Bone marrow (tissue), 2 donors: Measurements from ENCODE around the gene TUBB1.
"Not testable (repeated sequence)": the region's sequence is repeated elsewhere in the genome, so short reads cannot be mapped to it uniquely, and the experiment has no call there.

Experiments used
- DNase-seq, 2 donors: peaks; one replicate each; lab custom pipeline; 2025; lab: John Stamatoyannopoulos, UW

Gene TUBB1

GRCh38 chr20:59019217-59019616, at the start of gene TUBB1:
Gene TUBB1 (plus strand): TSS chr20:59019429. CDS start chr20:59019523, 94 bp downstream.
- no peak for DNase-seq

GRCh38 chr20:58969439-58969838, 49.8 kb upstream of the TUBB1 start:
- no peak for DNase-seq

- DNase-seq: no peak
Measured at GRCh38 chr20:58970146-58970545, 49.1 kb upstream of the TUBB1 start.

GRCh38 chr20:58971429-58971828, 47.8 kb upstream of the TUBB1 start:
- no peak for DNase-seq

- DNase-seq: no peak
Measured at GRCh38 chr20:58973179-58973578, 46.0 kb upstream of the TUBB1 start.

GRCh38 chr20:58973866-58974265, 45.4 kb upstream of the TUBB1 start:
- no peak for DNase-seq

GRCh38 chr20:58975353-58975752, 43.9 kb upstream of the TUBB1 start:
- no peak for DNase-seq

- no peak for DNase-seq
Measured at GRCh38 chr20:58976061-58976730, 43.0 kb upstream of the TUBB1 start.

GRCh38 chr20:58978351-58979190, 40.7 kb upstream of the TUBB1 start:
- no peak for DNase-seq

- peak; percentile 51 to 76 for DNase-seq
Measured at GRCh38 chr20:58980711-58981627, 38.3 kb upstream of the TUBB1 start, which contains the start of gene NELFCD. Gene NELFCD (plus strand): TSS chr20:58981256. CDS start chr20:58981310, 54 bp downstream.

- DNase-seq: no peak
Measured at GRCh38 chr20:58981628-58982364, 37.4 kb upstream of the TUBB1 start.

GRCh38 chr20:58982406-58983114, 36.7 kb upstream of the TUBB1 start:
- no peak for DNase-seq

- not testable (repeated sequence) for DNase-seq
Measured at GRCh38 chr20:58983115-58983468, 36.1 kb upstream of the TUBB1 start.

- no peak for DNase-seq
Measured at GRCh38 chr20:58984691-58985090, 34.5 kb upstream of the TUBB1 start.

- DNase-seq: no peak
Measured at GRCh38 chr20:58985656-58986055, 33.6 kb upstream of the TUBB1 start.

GRCh38 chr20:58986286-58986967, 32.8 kb upstream of the TUBB1 start:
- DNase-seq: no peak

- no peak for DNase-seq
Measured at GRCh38 chr20:58986968-58987517, 32.2 kb upstream of the TUBB1 start.

GRCh38 chr20:58987790-58988564, 31.3 kb upstream of the TUBB1 start:
- no peak for DNase-seq

GRCh38 chr20:58988565-58988882, 30.7 kb upstream of the TUBB1 start:
- no peak for DNase-seq
